K562 (cell line): ENCODE results near the gene COX4I2. TPM values are rescaled to one million over a fixed set of nuclear protein-coding genes. Genes with fewer than 3 reads are reported as not detected.

Experiments
- ATAC-seq: fragments of 200-7000 bp; cut with Tn5 transposase; 3 replicates; pipeline ENCODE4 v1.9.1; 2020; ENCODE audit warnings: moderate library complexity
- BruUV-seq: library from RNA; stranded (reverse); fragments of 400-500 nt; replicated peaks from 2 replicates; lab custom pipeline; 2021; lab: Mats Ljungman, UMichigan
- CTCF ChIA-PET: fragments of 300-600 bp; formaldehyde crosslinking; extraction: SDS; loops from one replicate; lab custom pipeline; 2021; ENCODE audit warnings: low intra/inter-chr PET ratio; lab: Yijun Ruan, JAX
- POLR2A ChIA-PET: fragments of 300-600, 350-650 bp; sonication (Branson Sonifier 250); formaldehyde crosslinking; extraction: SDS; loops from one replicate; lab custom pipeline; 2021; ENCODE audit warnings: antibody characterized with exemption, inconsistent platforms; lab: Yijun Ruan, JAX
- DNase-seq, 4 experiments: peaks; one replicate each; pipeline versions ENCODE4 v3.0.0 to v3.0.0-alpha.2; 2011 to 2018; ENCODE audit warnings: low spot score in 3 of 4, mixed read lengths in 3 of 4; ENCODE audit errors: extremely low read depth in 1 of 4
- FAIRE-seq: peaks from 2 replicates; lab custom pipeline; 2011; peaks lifted over from hg19 to GRCh38; lab: Jason Lieb, UNC
- H2AFZ ChIP-seq: 2 replicates; pipeline ENCODE4 v1.6.0; 2011; ENCODE audit warnings: low read depth, low read length, control low read depth, inconsistent platforms
- H3K27ac ChIP-seq: fragments of 200-600 bp; 3 replicates; pipeline ENCODE4 v1.8.0; 2011; ENCODE audit warnings: low read depth, mild to moderate bottlenecking, control low read depth, inconsistent platforms, low read length, moderate library complexity, mixed read lengths; ENCODE audit errors: extremely low read depth
- H3K27me3 ChIP-seq, 2 experiments: fragments of 300-600 bp in 1 of 2; 2 replicates in 1 of 2; 3 replicates in 1 of 2; pipeline versions ENCODE4 v1.6.0 to v1.8.0; 2011; ENCODE audit warnings: inconsistent platforms in 2 of 2, low read length in 2 of 2, mild to moderate bottlenecking in 1 of 2, mixed read lengths in 1 of 2, moderate library complexity in 1 of 2; ENCODE audit not compliant: control insufficient read depth in 2 of 2, insufficient read depth in 2 of 2
- H3K36me3 ChIP-seq: fragments of 300-600 bp; 3 replicates; pipeline ENCODE4 v1.8.0; 2011; ENCODE audit warnings: mild to moderate bottlenecking, low read length, inconsistent platforms; ENCODE audit not compliant: control insufficient read depth, insufficient read depth
- H3K4me1 ChIP-seq, 2 experiments: fragments of 200-600 bp in 1 of 2; replicated peaks in 1 of 2; 2 replicates in 1 of 2; 3 replicates in 1 of 2; pipeline versions ENCODE4 v1.5.1 to v1.8.0; 2011; ENCODE audit warnings: inconsistent platforms in 2 of 2, low read length in 2 of 2, mild to moderate bottlenecking in 1 of 2, mixed read lengths in 1 of 2, moderate library complexity in 1 of 2; ENCODE audit not compliant: control insufficient read depth in 2 of 2, insufficient read depth in 2 of 2
- H3K4me2 ChIP-seq: 2 replicates; pipeline ENCODE4 v1.6.1; 2011; ENCODE audit warnings: low read length, control low read depth, inconsistent platforms, mixed read lengths; ENCODE audit not compliant: insufficient read depth
- H3K4me3 ChIP-seq: fragments of 200-600 bp; sonication (generic), shearing (Covaris generic); 2 replicates; pipeline ENCODE4 v1.5.1; 2016; ENCODE audit warnings: control low read depth, inconsistent platforms
- H3K79me2 ChIP-seq: fragments of 200-600 bp; 3 replicates; pipeline ENCODE4 v1.8.0; 2011; ENCODE audit warnings: low read length, inconsistent platforms; ENCODE audit not compliant: control insufficient read depth, insufficient read depth
- H3K9ac ChIP-seq, 2 experiments: 2 replicates each; pipeline versions ENCODE4 v1.6.0 to v1.6.1; 2011; ENCODE audit warnings: low read depth in 2 of 2, low read length in 2 of 2, control low read depth in 1 of 2, inconsistent platforms in 1 of 2, mild to moderate bottlenecking in 1 of 2, mixed read lengths in 1 of 2; ENCODE audit not compliant: insufficient read depth in 1 of 2
- H3K9me1 ChIP-seq: one replicate; pipeline ENCODE4 v1.6.0; 2011; ENCODE audit warnings: inconsistent platforms, mild to moderate bottlenecking, low read length, moderate library complexity; ENCODE audit not compliant: control insufficient read depth, insufficient read depth
- H3K9me3 ChIP-seq: replicated peaks from 2 replicates; pipeline ENCODE4 v1.5.1; 2011; ENCODE audit warnings: low read depth, low read length, inconsistent platforms; ENCODE audit not compliant: control insufficient read depth, insufficient read depth
- H4K20me1 ChIP-seq: replicated peaks from 2 replicates; pipeline ENCODE4 v1.6.1; 2011; ENCODE audit warnings: low read length, inconsistent platforms, mixed read lengths; ENCODE audit not compliant: control insufficient read depth, insufficient read depth
- CCAR2 ChIP-seq: fragments of 200-400 bp; formaldehyde crosslinking; IDR thresholded peaks from 2 replicates; pipeline ENCODE4 v1.6.1; 2017; ENCODE audit warnings: mild to moderate bottlenecking, low read depth, low read length
- MEF2D ChIP-seq: conservative IDR thresholded peaks from 2 replicates; pipeline ENCODE4 v1.6.1; 2016; ENCODE audit warnings: low read depth, missing genetic modification characterization, missing compliant biosample characterization
- NCOA2 ChIP-seq, 2 experiments: fragments of 450-650 bp; IDR thresholded peaks; 2 replicates each; pipeline ENCODE4 v1.6.1; 2018; ENCODE audit warnings: mild to moderate bottlenecking in 2 of 2, moderate library complexity in 1 of 2; ENCODE audit not compliant: partially characterized antibody in 2 of 2
- RCOR1 ChIP-seq, 2 experiments: IDR thresholded peaks; 2 replicates each; pipeline ENCODE4 v1.6.1; 2012; ENCODE audit warnings: low read depth in 2 of 2, low read length in 2 of 2, borderline replicate concordance in 1 of 2, improper control_type of control experiment in 1 of 2
- RFX7 ChIP-seq: fragments of 250-450 bp; sonication (Bioruptor Pico); IDR thresholded peaks from 2 replicates; pipeline ENCODE4 v1.5.1; 2021; ENCODE audit warnings: mild to moderate bottlenecking
- SMAD4 ChIP-seq: fragments of 250-450 bp; sonication (Bioruptor Pico); conservative IDR thresholded peaks from 2 replicates; pipeline ENCODE4 v1.8.0; 2021; ENCODE audit warnings: inconsistent platforms, mild to moderate bottlenecking, moderate library complexity
- SMARCA5 ChIP-seq: fragments of 450-650 bp; IDR thresholded peaks from 2 replicates; pipeline ENCODE4 v1.6.1; 2016
- USF2 ChIP-seq: sonication (generic); formaldehyde crosslinking; IDR thresholded peaks from 2 replicates; pipeline ENCODE4 v1.5.0; 2020; ENCODE audit warnings: missing genetic modification reagents
- ZBTB33 ChIP-seq: sonication (generic); formaldehyde crosslinking; IDR thresholded peaks from 2 replicates; pipeline ENCODE4 v1.8.1; 2023; ENCODE audit warnings: mild to moderate bottlenecking, missing genetic modification reagents
- ZFX ChIP-seq: sonication (generic); formaldehyde crosslinking; IDR thresholded peaks from 2 replicates; pipeline ENCODE4 v1.8.0; 2022; ENCODE audit warnings: mild to moderate bottlenecking, missing genetic modification reagents, moderate library complexity
- ZKSCAN3 ChIP-seq: fragments of 250-450 bp; sonication (Bioruptor Pico); IDR thresholded peaks from 2 replicates; pipeline ENCODE4 v1.4.0; 2020
- ZNF24 ChIP-seq: fragments of 450-650 bp; IDR thresholded peaks from 2 replicates; pipeline ENCODE4 v1.6.1; 2016
- ZNF766 ChIP-seq: fragments of 200-800 bp; sonication (Bioruptor generic); conservative IDR thresholded peaks from 2 replicates; pipeline ENCODE4 v1.6.1; 2016; ENCODE audit warnings: missing genetic modification characterization, missing compliant biosample characterization
- WGBS: fragments of 100-300 bp; shearing (Covaris generic); methylation state at CpG from one replicate; pipeline ENCODE4 v1.1.6; 2016; ENCODE audit warnings: low coverage, mixed read lengths; ENCODE audit not compliant: insufficient coverage; ENCODE audit errors: missing lambda C conversion rate; 5-methylcytosine and 5-hydroxymethylcytosine counted together
- in situ Hi-C: fragments of 300-500 bp; cut with MboI; formaldehyde crosslinking; loops from 4 replicates; pipeline ENCODE4 v1.15.0; 2018; ENCODE audit warnings: inconsistent platforms, mixed read lengths
- intact Hi-C: fragments of 100-400 bp; cut with micrococcal nuclease; formaldehyde crosslinking; loops from 2 replicates; pipeline ENCODE4 v1.14.2; 2022
- polyA plus RNA-seq, 8 experiments: library from polyadenylated mRNA; depleted of rRNA in 4 of 8; stranded (reverse) in 5 of 8; unstranded in 3 of 8; fragments of >200 nt; fragmentation: Nextera tagmentation in 2 of 8; fragmentation: Illumina TruSeq in 1 of 8; extraction: Ambion mirVana in 2 of 8; extraction: Trizol in 1 of 8; gene quantifications; 2 replicates each; pipeline versions ENCODE4 v1.2.1 to v1.2.3, GENCODE V29; 2011 to 2014; ENCODE audit warnings: inconsistent platforms in 1 of 8, missing spikeins in 1 of 8
- total RNA-seq, 7 experiments: library from RNA; depleted of rRNA in 6 of 7; stranded (reverse); fragments of >200 nt in 6 of 7; fragmentation: Illumina TruSeq in 2 of 7; extraction: Trizol in 2 of 7; gene quantifications; 2 replicates each; pipeline versions ENCODE4 v1.2.1 to v1.2.3, GENCODE V29; 2011 to 2021; ENCODE audit warnings: low replicate concordance in 1 of 7
- TF ChIP-seq, protein P1 (sequence below), 3 experiments: fragments of 200-800 bp in 1 of 3; sonication (Bioruptor generic) in 1 of 3; sonication (generic) in 1 of 3; formaldehyde crosslinking in 1 of 3; IDR thresholded peaks; 2 replicates each; pipeline versions ENCODE4 v1.6.1 to v1.8.0; 2016 to 2022; ENCODE audit warnings: mild to moderate bottlenecking in 2 of 3, missing compliant biosample characterization in 2 of 3, missing genetic modification characterization in 2 of 3, missing genetic modification reagents in 1 of 3
- TF ChIP-seq, protein P2 (sequence below): sonication (generic); formaldehyde crosslinking; IDR thresholded peaks from 2 replicates; pipeline ENCODE4 v1.9.0; 2022; ENCODE audit warnings: mild to moderate bottlenecking, missing genetic modification reagents

Gene COX4I2
- total and polyA plus RNA-seq, 9 of the 15 experiments (the other 6 are each of a cell fraction or from before 2014, with no cell fraction given) = not detected

DNA sequence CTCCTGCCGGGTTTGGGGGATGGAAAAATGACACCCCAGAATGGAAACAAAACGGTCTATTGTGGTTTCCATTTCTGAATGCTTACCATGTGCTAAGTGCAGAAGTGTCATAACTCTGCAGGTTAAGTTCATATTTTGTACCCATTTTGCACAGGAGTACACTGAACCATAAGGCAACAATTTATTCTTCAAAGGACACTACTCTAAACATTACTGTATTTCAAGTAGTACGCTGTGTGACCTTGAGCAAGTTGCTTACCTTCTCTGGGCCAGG, 42.4 kb upstream of the COX4I2 start (continued):
- TF ChIP-seq RFX7 (CRISPR knock-in tag) = no peak
- TF ChIP-seq ZNF24 = no peak
- TF ChIP-seq CCAR2 = no peak
- TF ChIP-seq ZNF766 (CRISPR knock-in tag) = no peak
- TF ChIP-seq RCOR1 (IDR thresholded peaks at IDR 0.05; ENCODE audit: borderline replicate concordance in 1 of 2, low read depth in 2 of 2, low read length in 2 of 2) = peak in 1 of 2 experiments; percentile 64; a peak in 2 of 4 replicates
- TF ChIP-seq ZFX (CRISPR knock-in tag) = no peak

- H3K4me1 ChIP-seq = peaks cover 24 to 32% of the 10 kb centered on the region in 2 experiments
- in situ Hi-C loops = loop anchor here (25.0 kb wide), 1 partner anchor 1041 kb away; no protein-coding TSS in a partner anchor
- no peaks in the 10 kb centered on the region for H3K9me1 ChIP-seq
- peak in 2 of 4 experiments; percentile 26 to 41 for DNase-seq
- H3K9me3 ChIP-seq = no peaks in the 10 kb centered on the region
- H3K27ac ChIP-seq = peak overlapping the region; percentile 47
- H3K9ac ChIP-seq = peak overlapping the region; percentile 36 to 85; a peak in 3 of 4 replicates
- peak; percentile 65 for ATAC-seq
- CTCF ChIA-PET = interaction anchor here (0.5 kb wide), 1 partner anchor 113 kb away, joined by 3 read pairs; no protein-coding TSS in a partner anchor
- H3K4me2 ChIP-seq = no peak overlapping the region
- H3K36me3 ChIP-seq = no peaks in the 10 kb centered on the region
- FAIRE-seq = no peak
- intact Hi-C loops = no loop called here
- peak overlapping the region; percentile 80 for H2AFZ ChIP-seq
- no peaks in the 10 kb centered on the region; the same call in 2 of the 3 replicates for H3K79me2 ChIP-seq
- H3K27me3 ChIP-seq = no peaks in the 10 kb centered on the region
- H4K20me1 ChIP-seq = no peaks in the 10 kb centered on the region
- BruUV-seq = no TSS peak
- POLR2A ChIA-PET = interaction anchor here (0.9 to 2.4 kb wide), 3 partner anchors 10 to 22 kb away, joined by 4 to 17 read pairs (median 5); partner anchors contain the start of gene ID1
- H3K4me3 ChIP-seq = no peak overlapping the region
- 32% methylated on average over 15 of the region's 15 CpGs for WGBS
- TF ChIP-seq, protein P1, sequence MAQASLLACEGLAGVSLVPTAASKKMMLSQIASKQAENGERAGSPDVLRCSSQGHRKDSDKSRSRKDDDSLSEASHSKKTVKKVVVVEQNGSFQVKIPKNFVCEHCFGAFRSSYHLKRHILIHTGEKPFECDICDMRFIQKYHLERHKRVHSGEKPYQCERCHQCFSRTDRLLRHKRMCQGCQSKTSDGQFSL (CRISPR knock-in tag; IDR thresholded peaks at IDR 0.05) = no peak
- TF ChIP-seq, protein P1 (tag; IDR thresholded peaks at IDR 0.05) = peak in 1 of 2 experiments; percentile 40; a peak in 1 of 4 replicates
- TF ChIP-seq, protein P2, sequence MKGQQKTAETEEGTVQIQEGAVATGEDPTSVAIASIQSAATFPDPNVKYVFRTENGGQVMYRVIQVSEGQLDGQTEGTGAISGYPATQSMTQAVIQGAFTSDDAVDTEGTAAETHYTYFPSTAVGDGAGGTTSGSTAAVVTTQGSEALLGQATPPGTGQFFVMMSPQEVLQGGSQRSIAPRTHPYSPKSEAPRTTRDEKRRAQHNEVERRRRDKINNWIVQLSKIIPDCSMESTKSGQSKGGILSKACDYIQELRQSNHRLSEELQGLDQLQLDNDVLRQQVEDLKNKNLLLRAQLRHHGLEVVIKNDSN (CRISPR knock-in tag) = peak; percentile 61; the same call in 1 of the 2 replicates
- TF ChIP-seq USF2 (CRISPR knock-in tag) (peak; percentile 56), NCOA2 (IDR thresholded peaks at IDR 0.05; ENCODE audit: partially characterized antibody in 2 of 2) (no peak), SMAD4 (CRISPR knock-in tag) (peak; percentile 57; the same call in 1 of the 2 replicates), ZBTB33 (CRISPR knock-in tag) (peak; percentile 54; the same call in 1 of the 2 replicates), ZKSCAN3 (CRISPR knock-in tag) (no peak), MEF2D (peak; percentile 84), SMARCA5 (peak; percentile 97)
Observed at GRCh38 chr20:31595654-31596411, 41.9 kb upstream of the COX4I2 start.
